Natural killer cell treated with Interleukin-12 subunit alpha and Interleukin-12 subunit beta and Interleukin-15 and Interleukin-18, amount 100 ng/mL, for 72 hours (primary cell): ENCODE results near the gene SLC25A18. TPM values are rescaled to one million over a fixed set of nuclear protein-coding genes. Genes with fewer than 3 reads are reported as not detected.
"Not testable (repeated sequence)": the region's sequence is repeated elsewhere in the genome, so short reads cannot be mapped to it uniquely, and the experiment has no call there.

Source experiments
- ATAC-seq, 2 donors: fragments of 150-1000 bp; cut with Tn5 transposase in 1 of 2; sonication (Bioruptor Pico), chemical (Tn5 transposase) in 1 of 2; 2 replicates each; pipeline ENCODE4 v1.10.0; 2021
- DNase-seq: peaks from one replicate; pipeline ENCODE4 v3.0.0; 2022; ENCODE audit warnings: low spot score
- H3K27ac Mint-ChIP-seq, 2 donors: 1 replicate in 1 of 2; 2 replicates in 1 of 2; pipeline ENCODE4 v1.8.0; 2022; ENCODE audit warnings: mixed read lengths in 2 of 2, mild to moderate bottlenecking in 1 of 2, moderate library complexity in 1 of 2
- H3K27me3 Mint-ChIP-seq, 2 donors: 1 replicate in 1 of 2; 2 replicates in 1 of 2; pipeline ENCODE4 v1.8.0; 2022; ENCODE audit warnings: mixed read lengths in 2 of 2
- H3K36me3 Mint-ChIP-seq: one replicate; pipeline ENCODE4 v1.8.0; 2022; ENCODE audit warnings: mixed read lengths
- H3K4me1 Mint-ChIP-seq, 2 donors: 1 replicate in 1 of 2; 2 replicates in 1 of 2; pipeline ENCODE4 v1.8.0; 2022; ENCODE audit warnings: low read depth in 2 of 2, mixed read lengths in 2 of 2, mild to moderate bottlenecking in 1 of 2
- H3K4me3 Mint-ChIP-seq: one replicate; pipeline ENCODE4 v1.8.0; 2022; ENCODE audit warnings: mixed read lengths
- H3K9me3 Mint-ChIP-seq: 2 replicates; pipeline ENCODE4 v1.8.0; 2022; ENCODE audit warnings: mixed read lengths
- total RNA-seq, 2 donors: library from RNA; stranded (reverse); gene quantifications; one replicate each; pipeline ENCODE4 v1.2.3, GENCODE V29; 2022

SLC25A18 gene
- total RNA-seq, 2 donors from 2014 or later: not detected

- Mint-ChIP-seq H3K27me3 (no peaks in the 10 kb centered on the region), H3K4me1 (peaks cover 16 to 18% of the 10 kb centered on the region in 2 donors), H3K4me3 (no peak overlapping the region), H3K9me3 (peaks cover 2% of the 10 kb centered on the region), H3K36me3 (peaks cover 6% of the 10 kb centered on the region), H3K27ac (no peak overlapping the region)
- no peak for DNase-seq
- no peak for ATAC-seq
These were observed 71.4 kb downstream of the SLC25A18 start for GRCh38 chr22:17634696-17635095.

- not testable (repeated sequence) for H3K9me3 Mint-ChIP-seq, H3K27ac Mint-ChIP-seq, H3K27me3 Mint-ChIP-seq, H3K4me3 Mint-ChIP-seq, ATAC-seq, DNase-seq, H3K36me3 Mint-ChIP-seq
- H3K4me1 Mint-ChIP-seq: peaks cover 18 to 19% of the 10 kb centered on the region in 2 donors
These were observed 73.6 kb downstream of the SLC25A18 start for GRCh38 chr22:17636850-17637249.

GRCh38 chr22:17637490-17638181, 74.3 kb downstream of the SLC25A18 start:
- DNase-seq: no peak
- peak overlapping the region; percentile 96 for H3K4me3 Mint-ChIP-seq
- peaks cover 2% of the 10 kb centered on the region for H3K9me3 Mint-ChIP-seq
- no peak for ATAC-seq
- peaks cover 6% of the 10 kb centered on the region for H3K36me3 Mint-ChIP-seq
- H3K4me1 Mint-ChIP-seq: peaks cover 18 to 19% of the 10 kb centered on the region in 2 donors
- peak overlapping the region; percentile 97 to 99 for H3K27ac Mint-ChIP-seq
- H3K27me3 Mint-ChIP-seq: no peaks in the 10 kb centered on the region

GRCh38 chr22:17638182-17638431, 74.8 kb downstream of the SLC25A18 start:
- H3K27me3 Mint-ChIP-seq: no peaks in the 10 kb centered on the region
- ATAC-seq (peak; percentile 12 to 21), DNase-seq (no peak)
- peak overlapping the region; percentile 97 to 99 for H3K27ac Mint-ChIP-seq
- H3K9me3 Mint-ChIP-seq: peaks cover 2% of the 10 kb centered on the region
- H3K4me1 Mint-ChIP-seq: peaks cover 19 to 22% of the 10 kb centered on the region in 2 donors
- peaks cover 6% of the 10 kb centered on the region for H3K36me3 Mint-ChIP-seq
- peak overlapping the region; percentile 96 for H3K4me3 Mint-ChIP-seq

- peak; percentile 98 to 99 for ATAC-seq
- Mint-ChIP-seq H3K4me1 (peaks cover 19 to 22% of the 10 kb centered on the region in 2 donors), H3K9me3 (peaks cover 2% of the 10 kb centered on the region), H3K27ac (peak within 1 kb of the TSS; percentile 97 to 99), H3K27me3 (no peaks in the 10 kb centered on the region), H3K4me3 (peak within 1 kb of the TSS; percentile 96), H3K36me3 (peaks cover 6% of the 10 kb centered on the region)
- peak; percentile 92 for DNase-seq
These were observed 75.3 kb downstream of the SLC25A18 start, which contains the start of gene BCL2L13 for GRCh38 chr22:17638432-17639246. Gene BCL2L13 (plus strand): TSS chr22:17638757. CDS start chr22:17655712, 16,955 bp downstream.

- DNase-seq (no peak), ATAC-seq (no peak)
- Mint-ChIP-seq H3K4me3 (peak overlapping the region; percentile 96), H3K36me3 (peaks cover 6% of the 10 kb centered on the region), H3K9me3 (peaks cover 2% of the 10 kb centered on the region), H3K27ac (peak overlapping the region; percentile 97 to 99), H3K27me3 (no peaks in the 10 kb centered on the region), H3K4me1 (peaks cover 19 to 22% of the 10 kb centered on the region in 2 donors)
These were observed 76.0 kb downstream of the SLC25A18 start for GRCh38 chr22:17639247-17639741.

Other genes with a start within 250 kb of the SLC25A18 start
- not detected for gene CECR2, start 194.0 kb upstream of the SLC25A18 start, total RNA-seq
- 100 to 1,000 TPM; 122 to 163 TPM for gene ATP6V1E1, start 65.3 kb downstream of the SLC25A18 start, total RNA-seq
- 10 to 100 TPM; 37.4 to 38.2 TPM for gene BCL2L13, start 75.3 kb downstream of the SLC25A18 start, total RNA-seq
- 10 to 100 TPM; 32.0 to 59.3 TPM for gene BID, start 211.0 kb downstream of the SLC25A18 start, total RNA-seq